PC-3 (cell line): ENCODE measurements around the gene SLC5A9.

Experiments
- EZH2 ChIP-seq: fragments of 300-600 bp; sonication (generic); IDR thresholded peaks from one replicate; pipeline ENCODE4 v1.6.1; 2017; ENCODE audit warnings: antibody characterized with exemption, mild to moderate bottlenecking, low read length; ENCODE audit not compliant: unreplicated experiment
- TF ChIP-seq, protein P1 (sequence below): fragments of 300-600 bp; sonication (generic); conservative IDR thresholded peaks from 2 replicates; pipeline ENCODE4 v1.5.1; 2017; ENCODE audit warnings: antibody characterized with exemption, low read depth, mild to moderate bottlenecking, low read length

DNA sequence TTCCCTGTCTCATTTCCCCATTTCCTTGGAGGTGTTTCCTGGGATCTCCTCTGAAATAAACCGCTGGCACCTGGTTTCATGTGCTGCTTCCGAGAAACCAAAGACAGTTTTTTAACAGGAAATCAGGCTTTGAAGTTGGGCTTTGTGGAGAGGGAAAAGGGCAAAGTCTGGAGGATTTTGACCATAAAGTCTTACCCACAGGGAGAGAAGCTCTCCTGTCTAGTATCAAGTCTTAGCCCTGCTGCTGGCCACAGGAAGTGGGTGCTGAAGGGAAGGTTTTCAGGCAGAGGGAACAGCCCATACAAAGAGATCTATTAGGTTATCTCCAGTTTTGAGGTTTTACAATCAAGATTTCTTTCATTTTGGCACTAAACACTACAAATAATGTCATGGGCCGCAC, 29.3 kb downstream of the SLC5A9 start:
- TF ChIP-seq, protein P1, sequence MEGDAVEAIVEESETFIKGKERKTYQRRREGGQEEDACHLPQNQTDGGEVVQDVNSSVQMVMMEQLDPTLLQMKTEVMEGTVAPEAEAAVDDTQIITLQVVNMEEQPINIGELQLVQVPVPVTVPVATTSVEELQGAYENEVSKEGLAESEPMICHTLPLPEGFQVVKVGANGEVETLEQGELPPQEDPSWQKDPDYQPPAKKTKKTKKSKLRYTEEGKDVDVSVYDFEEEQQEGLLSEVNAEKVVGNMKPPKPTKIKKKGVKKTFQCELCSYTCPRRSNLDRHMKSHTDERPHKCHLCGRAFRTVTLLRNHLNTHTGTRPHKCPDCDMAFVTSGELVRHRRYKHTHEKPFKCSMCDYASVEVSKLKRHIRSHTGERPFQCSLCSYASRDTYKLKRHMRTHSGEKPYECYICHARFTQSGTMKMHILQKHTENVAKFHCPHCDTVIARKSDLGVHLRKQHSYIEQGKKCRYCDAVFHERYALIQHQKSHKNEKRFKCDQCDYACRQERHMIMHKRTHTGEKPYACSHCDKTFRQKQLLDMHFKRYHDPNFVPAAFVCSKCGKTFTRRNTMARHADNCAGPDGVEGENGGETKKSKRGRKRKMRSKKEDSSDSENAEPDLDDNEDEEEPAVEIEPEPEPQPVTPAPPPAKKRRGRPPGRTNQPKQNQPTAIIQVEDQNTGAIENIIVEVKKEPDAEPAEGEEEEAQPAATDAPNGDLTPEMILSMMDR, result no peak
- no peak for TF ChIP-seq EZH2
